H1 (cell line): ENCODE results near the gene TCF25. TPM values are rescaled to one million over a fixed set of nuclear protein-coding genes. Genes with fewer than 3 reads are reported as not detected.

ENCODE experiments used
- CBX8 ChIP-seq: fragments of 300-800, 300-1000 bp; sonication (generic); IDR thresholded peaks from 2 replicates; pipeline ENCODE4 v1.7.1; 2016; ENCODE audit warnings: low read depth, low read length, borderline replicate concordance
- CHD7 ChIP-seq: fragments of 300-600 bp; sonication (generic); IDR thresholded peaks from 2 replicates; pipeline ENCODE4 v1.7.1; 2012; ENCODE audit warnings: low read length, moderate library complexity, mild to moderate bottlenecking, inconsistent platforms; ENCODE audit not compliant: insufficient replicate concordance
- CREB1 ChIP-seq: IDR thresholded peaks from 2 replicates; pipeline ENCODE4 v1.6.1; 2012; ENCODE audit warnings: inconsistent platforms
- KDM4A ChIP-seq: IDR thresholded peaks from one replicate; pipeline ENCODE4 v1.7.1; 2012; ENCODE audit warnings: low read depth, mild to moderate bottlenecking, moderate library complexity, low read length, inconsistent platforms; ENCODE audit not compliant: severe bottlenecking
- NRF1 ChIP-seq: IDR thresholded peaks from 2 replicates; pipeline ENCODE4 v1.6.1; 2011; ENCODE audit warnings: mild to moderate bottlenecking, low read depth, low read length, improper control_type of control experiment
- RFX5 ChIP-seq: IDR thresholded peaks from 2 replicates; pipeline ENCODE4 v1.6.1; 2011; ENCODE audit warnings: low read depth, low read length, improper control_type of control experiment, borderline replicate concordance
- SIRT6 ChIP-seq: IDR thresholded peaks from one replicate; pipeline ENCODE4 v1.7.1; 2012; ENCODE audit warnings: low read length, inconsistent platforms
- SIX5 ChIP-seq: IDR thresholded peaks from 2 replicates; pipeline ENCODE4 v1.6.1; 2011; ENCODE audit warnings: mild to moderate bottlenecking, low read depth, low read length
- SRF ChIP-seq: IDR thresholded peaks from 2 replicates; pipeline ENCODE4 v1.6.1; 2011; ENCODE audit warnings: mild to moderate bottlenecking, low read depth, low read length, moderate library complexity
- TEAD4 ChIP-seq: IDR thresholded peaks from 2 replicates; pipeline ENCODE4 v1.6.1; 2012; ENCODE audit warnings: low read depth, low read length, inconsistent platforms, mixed read lengths
- polyA plus RNA-seq, 7 experiments: library from polyadenylated mRNA; depleted of rRNA in 3 of 7; stranded (reverse) in 5 of 7; unstranded in 2 of 7; fragments of >200 nt in 5 of 7; fragments of 200-250 nt in 2 of 7; gene quantifications; 1 replicate in 5 of 7; 2 replicates in 1 of 7; 4 replicates in 1 of 7; pipeline versions ENCODE4 v1.2.1 to v1.2.3, GENCODE V29; 2011 to 2013; ENCODE audit warnings: missing spikeins in 2 of 7, mixed read lengths in 2 of 7
- total RNA-seq: library from RNA; stranded (reverse); fragmentation: NEBNext Ultra II Directional; extraction: Animal tissue kit (Norgen Biotek cat#: 25700); gene quantifications from 2 replicates; pipeline ENCODE4 v1.2.1, GENCODE V29; 2021
- TF ChIP-seq, protein P1 (sequence below): IDR thresholded peaks from 2 replicates; pipeline ENCODE4 v1.6.1; 2012; ENCODE audit warnings: low read length, inconsistent platforms

TCF25 gene
- total and polyA plus RNA-seq, 2 of the 8 experiments (the other 6 are each of a cell fraction or from before 2014, with no cell fraction given) = 78.1 to 102 TPM

GRCh38 chr16:89946515-89946914, 73.1 kb downstream of the TCF25 start (continued):
- TF ChIP-seq CHD7 = no peak
- TF ChIP-seq RFX5 = no peak
- TF ChIP-seq, protein P1, sequence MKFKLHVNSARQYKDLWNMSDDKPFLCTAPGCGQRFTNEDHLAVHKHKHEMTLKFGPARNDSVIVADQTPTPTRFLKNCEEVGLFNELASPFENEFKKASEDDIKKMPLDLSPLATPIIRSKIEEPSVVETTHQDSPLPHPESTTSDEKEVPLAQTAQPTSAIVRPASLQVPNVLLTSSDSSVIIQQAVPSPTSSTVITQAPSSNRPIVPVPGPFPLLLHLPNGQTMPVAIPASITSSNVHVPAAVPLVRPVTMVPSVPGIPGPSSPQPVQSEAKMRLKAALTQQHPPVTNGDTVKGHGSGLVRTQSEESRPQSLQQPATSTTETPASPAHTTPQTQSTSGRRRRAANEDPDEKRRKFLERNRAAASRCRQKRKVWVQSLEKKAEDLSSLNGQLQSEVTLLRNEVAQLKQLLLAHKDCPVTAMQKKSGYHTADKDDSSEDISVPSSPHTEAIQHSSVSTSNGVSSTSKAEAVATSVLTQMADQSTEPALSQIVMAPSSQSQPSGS = no peak
- TF ChIP-seq TEAD4 = no peak
- no peak for TF ChIP-seq SIRT6
- TF ChIP-seq SIX5 = no peak
- no peak for TF ChIP-seq CBX8
- TF ChIP-seq CREB1 = no peak
- TF ChIP-seq SRF = no peak
- no peak for TF ChIP-seq KDM4A
- no peak for TF ChIP-seq NRF1
